Left cardiac atrium (tissue), 4 donors: ENCODE results near the gene ST6GALNAC1. TPM values are rescaled to one million over a fixed set of nuclear protein-coding genes. Genes with fewer than 3 reads are reported as not detected.
"Not testable (repeated sequence)": the region's sequence is repeated elsewhere in the genome, so short reads cannot be mapped to it uniquely, and the experiment has no call there.

ENCODE experiments used
- ATAC-seq, 2 donors: fragments of 200-7000 bp; cut with Tn5 transposase; one replicate each; pipeline ENCODE4 v1.9.1; 2020; ENCODE audit warnings: mild to moderate bottlenecking in 2 of 2, moderate library complexity in 2 of 2
- DNase-seq: peaks from one replicate; pipeline ENCODE4 v3.0.0-alpha.2; 2020
- intact Hi-C, 2 donors: fragments of 100-400 bp; cut with DNase I; formaldehyde crosslinking; loops; one replicate each; pipeline versions ENCODE4 v1.14.1 to v1.15.1; 2022 to 2023
- total RNA-seq, 2 donors: library from RNA; stranded (reverse); fragmentation: NEBNext Ultra II Directional; extraction: Animal tissue kit (Norgen Biotek cat#: 25700); gene quantifications; one replicate each; pipeline ENCODE4 v1.2.1, GENCODE V29; 2021
- donor health status: DM: no; HTN: yes; CAD: no.
- donor health status: DM: no; HTN: yes; CAD: no; lungs with severe emphysema.
- donor health status: DM: yes; HTN: yes; CAD: no.
- donor health status: Dilated cardiomyopathy.

ST6GALNAC1 gene
- total RNA-seq, 2 donors from 2014 or later = 2.4 TPM

DNA sequence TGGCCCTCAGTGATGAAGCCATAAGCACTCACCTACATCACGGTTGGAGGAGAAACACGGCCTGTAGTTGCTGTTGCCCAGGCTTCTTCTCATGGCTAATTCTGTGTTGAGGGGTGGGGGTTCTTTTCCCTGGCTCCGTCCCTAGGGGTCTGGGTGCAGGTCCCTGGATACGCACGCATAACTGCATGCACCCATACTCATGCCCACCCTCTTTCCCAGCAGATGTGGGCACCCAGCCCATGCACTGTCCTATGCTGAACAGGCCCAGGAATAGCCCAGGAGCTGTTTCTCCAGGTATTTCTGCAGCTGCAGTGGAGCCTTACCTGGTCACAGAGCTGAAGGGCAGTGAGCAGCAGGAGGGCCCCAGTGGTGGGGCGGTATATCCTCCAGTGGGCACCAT, 18.1 kb downstream of the ST6GALNAC1 start:
- ATAC-seq (no peak), DNase-seq (no peak)
- intact Hi-C loops = loop anchor here in 1 of 2 donors (10.0 kb wide), 1 partner anchor 61 kb away; a partner anchor contains a TSS

DNA sequence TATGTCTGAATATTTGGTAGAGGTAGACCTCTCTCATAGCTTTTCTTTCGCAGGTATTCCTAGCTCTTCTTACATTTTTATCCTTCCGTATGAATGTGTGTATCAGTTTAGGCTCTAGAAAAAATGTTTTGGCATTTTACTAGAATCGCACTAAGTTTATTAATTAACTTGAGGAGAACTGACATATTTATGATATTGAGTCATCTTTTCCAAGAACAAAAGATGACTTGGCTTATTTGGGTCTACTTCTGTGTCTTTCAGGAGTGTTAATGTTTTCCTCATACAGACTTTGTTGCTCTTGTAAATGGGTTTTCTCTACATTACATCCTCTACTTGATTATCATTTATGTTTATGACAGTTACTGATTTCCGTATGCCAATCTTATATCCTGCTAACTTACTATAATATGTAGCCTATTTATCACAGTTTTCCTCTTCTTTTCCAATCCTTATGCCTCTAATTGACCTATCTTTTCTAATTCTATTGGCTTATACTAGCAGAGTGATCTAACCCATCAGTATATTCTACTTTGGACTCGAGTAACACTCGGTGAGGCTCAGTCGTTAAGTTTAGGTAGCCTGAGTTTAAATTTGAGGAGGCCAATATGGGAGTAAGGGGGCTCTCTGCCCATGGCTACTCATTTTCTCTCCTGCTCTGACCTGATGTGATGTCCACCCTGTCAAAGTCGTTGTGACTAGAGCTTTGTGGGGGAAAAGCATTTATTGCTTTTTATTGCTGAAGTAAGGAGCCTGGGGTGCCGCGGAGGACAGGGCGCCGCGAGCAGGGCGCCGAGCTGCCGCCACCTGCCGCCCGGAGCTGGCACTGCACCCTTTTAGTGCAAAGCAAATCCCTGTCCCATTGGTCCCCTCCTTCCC, 20.0 kb downstream of the ST6GALNAC1 start:
- intact Hi-C loops = loop anchor here in 1 of 2 donors (2.0 to 10.0 kb wide), 2 partner anchors 59 to 101 kb away; a partner anchor contains a TSS
- ATAC-seq (peak; percentile 90 to 92), DNase-seq (peak; percentile 80)

DNA sequence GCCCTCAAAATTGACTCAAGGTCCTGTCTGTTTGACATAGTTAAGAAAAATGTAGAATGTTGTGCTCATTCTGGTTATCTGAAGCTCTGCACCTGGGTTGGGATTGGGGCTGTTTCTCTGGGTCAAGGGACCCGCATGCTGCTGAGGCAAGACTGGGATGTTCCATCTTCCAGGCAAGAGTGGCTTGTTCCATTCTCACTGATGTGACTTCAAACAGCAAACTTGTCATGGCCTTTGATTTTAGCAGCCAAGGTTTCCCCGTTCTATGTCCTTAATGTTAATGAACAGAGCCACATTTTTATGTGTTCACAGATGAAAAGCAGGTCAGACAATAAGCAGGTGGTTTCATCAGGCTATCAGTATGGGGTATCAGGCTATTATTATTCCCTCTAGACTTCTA, 25.7 kb downstream of the ST6GALNAC1 start:
- intact Hi-C loops = no loop called here
- no peak for ATAC-seq

DNA sequence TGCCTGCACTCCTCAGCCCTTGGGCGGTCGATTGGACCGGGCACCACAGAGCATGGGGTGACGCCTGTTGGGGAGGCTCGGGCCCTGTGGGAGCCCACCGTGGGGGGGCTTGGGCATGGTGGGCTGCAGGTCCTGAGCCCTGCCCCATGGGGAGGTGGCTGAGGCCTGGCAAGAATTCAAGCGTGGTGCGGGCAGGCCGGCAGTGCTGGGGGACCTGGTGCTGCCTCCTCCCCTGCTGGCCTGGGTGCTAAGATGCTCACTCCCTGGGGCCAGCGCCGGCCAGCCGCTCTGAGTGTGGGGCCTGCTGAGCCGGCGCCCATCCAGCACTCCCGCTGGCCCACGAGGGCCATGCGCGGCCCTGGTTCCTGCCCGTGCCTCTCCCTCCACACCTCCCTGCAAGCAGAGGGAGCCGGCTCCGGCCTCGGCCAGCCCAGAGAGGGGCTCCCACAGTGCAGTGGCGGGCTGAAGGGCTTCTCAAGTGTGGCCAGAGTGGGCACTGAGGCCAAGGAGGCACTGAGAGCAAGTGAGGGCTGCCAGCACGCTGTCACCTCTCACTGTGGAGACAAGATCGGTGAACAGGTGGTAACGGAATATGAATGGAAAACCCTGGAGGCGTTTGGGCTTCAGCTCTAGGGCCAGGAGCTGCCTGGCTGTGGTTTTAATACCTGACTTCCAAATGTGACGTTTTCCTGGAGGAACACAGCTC, 28.5 kb downstream of the ST6GALNAC1 start:
- intact Hi-C loops = no loop called here
- ATAC-seq (no peak), DNase-seq (no peak)

More for the DNA sequence above, 25.7 kb downstream of the ST6GALNAC1 start:
- no peak for DNase-seq

DNA sequence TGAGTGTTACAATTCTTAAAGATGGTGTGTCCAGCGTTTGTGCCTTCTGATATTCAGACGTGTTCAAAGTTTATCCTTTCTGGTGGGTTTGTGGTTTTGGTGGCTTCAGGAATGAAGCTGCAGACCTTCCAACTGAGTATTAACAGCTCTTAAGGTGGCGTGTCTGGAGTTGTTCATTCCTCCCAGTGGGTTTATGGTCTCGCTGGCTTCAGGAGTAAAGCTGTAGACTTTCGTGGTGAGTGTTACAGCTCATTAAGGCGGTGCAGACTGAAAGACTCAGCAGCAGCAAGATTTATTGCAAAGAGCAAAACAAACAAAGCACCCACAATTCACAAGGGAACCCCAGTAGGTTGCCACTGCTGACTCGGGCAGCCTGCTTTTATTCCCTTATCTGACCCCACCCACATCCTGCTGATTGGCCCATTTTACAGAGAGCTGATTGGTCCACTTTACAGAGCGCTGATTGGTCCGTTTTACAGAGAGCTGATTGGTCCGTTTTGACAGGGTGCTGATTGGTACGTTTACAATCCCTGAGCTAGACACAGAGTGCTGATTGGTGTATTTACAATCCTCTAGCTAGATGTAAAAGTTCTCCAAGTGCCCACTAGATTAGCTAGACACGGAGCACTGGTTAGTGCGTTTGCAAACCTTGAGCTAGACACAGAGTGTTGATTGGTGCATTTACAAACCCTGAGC, 29.3 kb downstream of the ST6GALNAC1 start:
- intact Hi-C loops, ATAC-seq, DNase-seq: not testable (repeated sequence)

DNA sequence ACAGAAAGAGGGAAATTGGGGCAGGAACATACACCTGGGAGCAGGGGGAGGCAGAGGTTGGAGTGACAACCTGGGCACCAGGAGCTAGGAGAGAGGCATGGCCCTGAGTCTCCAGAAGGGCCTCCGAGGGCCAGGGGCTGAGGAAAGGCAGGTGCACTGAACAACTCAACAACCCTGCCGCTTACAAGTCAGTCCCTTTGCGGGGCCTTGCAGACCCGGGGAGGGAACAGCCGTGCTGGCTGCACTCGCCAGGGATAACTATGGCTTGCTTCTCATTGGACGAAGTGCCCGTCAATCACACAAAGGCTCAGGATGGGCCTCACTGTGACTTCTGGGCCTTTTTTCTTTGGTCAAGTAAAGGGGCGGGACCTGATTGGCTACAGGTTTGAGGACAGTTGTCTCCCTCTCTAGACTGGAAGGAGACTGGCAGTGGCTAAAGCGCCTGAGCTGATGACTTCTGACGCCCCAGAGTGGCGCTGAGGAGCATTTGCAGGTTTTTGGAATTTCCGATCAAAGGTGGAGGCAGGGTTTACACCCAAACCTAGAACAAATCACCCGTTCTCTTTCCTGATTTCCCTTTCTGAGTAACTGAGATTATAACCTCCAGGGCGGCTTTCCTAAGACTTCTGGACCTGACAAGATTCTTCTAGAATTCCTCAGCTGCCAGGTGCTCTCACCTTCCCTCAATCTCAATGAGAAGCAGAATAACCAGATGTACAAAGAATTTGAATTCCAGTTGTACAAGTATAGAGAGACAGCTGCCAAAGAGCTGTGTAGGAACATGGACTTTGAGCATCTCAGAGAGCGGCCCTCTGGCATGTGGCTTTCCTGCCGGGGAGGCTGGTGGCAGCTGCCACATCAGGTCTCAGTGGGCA, 30.3 kb downstream of the ST6GALNAC1 start:
- DNase-seq (no peak), ATAC-seq (no peak)
- intact Hi-C loops = no loop called here

DNA sequence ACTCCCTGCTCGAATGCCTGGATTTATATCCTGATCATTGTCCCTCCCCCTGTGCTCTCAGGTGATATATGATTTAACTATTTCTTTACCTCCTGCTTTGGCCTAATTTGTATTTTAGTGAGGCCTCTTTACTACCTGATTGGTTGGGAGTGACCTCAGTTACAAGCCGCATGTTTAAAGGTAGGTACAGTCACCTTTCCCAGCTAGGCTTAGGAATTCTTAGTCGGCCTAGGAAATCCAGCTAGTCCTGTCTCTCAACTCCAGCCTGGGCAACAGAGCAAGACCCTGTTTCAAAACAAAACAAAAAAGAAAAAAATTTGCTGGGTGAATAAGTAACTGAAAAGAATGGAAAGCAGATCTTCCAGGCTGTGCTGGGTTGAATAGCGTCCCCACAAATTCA, 31.1 kb downstream of the ST6GALNAC1 start:
- intact Hi-C loops = no loop called here
- DNase-seq (no peak), ATAC-seq (no peak)

DNA sequence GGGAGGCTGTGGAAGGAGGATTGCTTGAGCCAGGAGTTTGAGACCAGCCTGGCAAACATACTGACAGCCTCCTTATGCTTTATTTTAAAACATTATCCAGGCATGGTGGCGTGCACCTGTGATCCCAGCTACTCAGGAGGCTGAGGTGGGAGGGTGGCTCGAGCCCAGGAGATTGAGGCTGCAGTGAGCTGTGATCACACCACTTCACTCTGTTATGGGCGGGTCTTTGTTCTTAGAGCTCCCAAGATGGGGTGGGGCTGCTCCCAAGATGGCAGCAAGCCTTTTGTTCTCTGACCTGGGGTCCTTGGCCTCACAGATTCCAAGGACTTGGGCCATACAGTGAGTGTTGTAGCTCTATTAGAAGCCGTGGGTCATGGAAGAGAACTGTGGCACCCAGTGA, 31.8 kb downstream of the ST6GALNAC1 start:
- no peak for ATAC-seq
- intact Hi-C loops = no loop called here
- DNase-seq = no peak

DNA sequence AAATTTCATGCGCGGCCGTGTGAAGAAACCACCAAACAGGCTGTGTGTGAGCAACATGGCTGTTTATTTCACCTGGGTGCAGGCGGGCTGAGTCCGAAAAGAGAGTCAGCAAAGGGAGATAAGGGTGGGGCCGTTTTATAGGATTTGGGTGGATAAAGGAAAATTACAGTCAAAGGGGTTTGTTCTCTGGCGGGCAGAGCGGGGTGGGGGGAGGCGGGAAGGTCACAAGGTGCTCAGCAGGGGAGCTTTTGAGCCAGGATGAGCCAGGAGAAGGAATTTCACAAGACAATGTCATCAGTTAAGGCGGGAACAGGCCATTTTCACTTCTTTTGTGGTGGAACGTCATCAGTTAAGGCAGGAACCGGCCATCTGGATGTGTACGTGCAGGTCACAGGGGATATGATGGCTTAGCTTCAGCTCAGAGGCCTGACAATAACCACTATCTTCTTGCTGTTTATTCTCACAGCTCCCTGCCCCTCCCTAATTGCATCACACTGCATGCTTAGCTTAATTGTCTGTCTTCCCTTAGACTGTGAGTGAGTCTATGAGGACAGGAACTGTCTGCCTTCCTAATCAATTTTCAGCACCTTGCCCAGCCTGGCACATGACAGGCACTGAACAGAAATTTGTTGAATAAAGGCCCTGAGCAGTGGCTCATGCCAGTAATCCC, 32.3 kb downstream of the ST6GALNAC1 start:
- intact Hi-C loops, DNase-seq, ATAC-seq: not testable (repeated sequence)

DNA sequence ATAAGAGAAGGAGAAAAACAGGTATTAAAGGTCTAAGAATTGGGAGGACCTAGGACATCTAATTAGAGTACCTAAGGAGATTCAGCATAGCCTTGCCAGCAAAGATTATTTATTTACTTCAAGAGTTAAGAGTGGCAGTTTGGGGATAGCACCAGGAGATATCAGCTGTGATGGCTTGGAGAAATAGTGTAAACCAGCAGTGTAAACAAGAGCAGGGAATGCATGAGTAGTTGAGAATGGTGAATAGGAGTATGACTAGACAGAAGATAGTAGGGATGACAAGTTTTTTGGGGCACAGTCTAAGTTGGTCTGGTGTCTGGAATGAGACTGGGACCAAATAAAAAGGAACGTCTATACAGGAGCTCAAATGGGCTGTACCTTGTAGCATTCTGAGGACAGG, 36.9 kb downstream of the ST6GALNAC1 start:
- DNase-seq, ATAC-seq, intact Hi-C loops: not testable (repeated sequence)

DNA sequence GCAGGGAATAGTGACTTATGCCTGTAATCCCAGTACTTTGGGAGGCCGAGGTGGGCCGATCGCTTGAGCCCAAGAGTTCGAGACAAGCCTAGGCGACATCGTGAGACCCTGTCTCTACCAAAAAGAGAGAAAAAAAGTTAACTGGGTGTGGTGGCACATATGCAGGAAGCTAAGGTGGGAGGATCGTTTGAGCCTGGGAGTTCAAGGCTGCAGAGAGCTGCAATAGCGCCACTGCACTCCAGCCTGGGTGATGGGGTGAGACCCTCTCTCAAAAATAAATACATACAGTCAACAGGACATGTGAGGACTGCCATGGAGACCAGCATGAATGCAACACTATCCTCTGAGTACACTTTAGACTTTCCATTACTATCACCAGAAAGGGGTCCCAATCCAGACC, 42.5 kb downstream of the ST6GALNAC1 start:
- no peak for DNase-seq
- intact Hi-C loops = no loop called here
- no peak for ATAC-seq

DNA sequence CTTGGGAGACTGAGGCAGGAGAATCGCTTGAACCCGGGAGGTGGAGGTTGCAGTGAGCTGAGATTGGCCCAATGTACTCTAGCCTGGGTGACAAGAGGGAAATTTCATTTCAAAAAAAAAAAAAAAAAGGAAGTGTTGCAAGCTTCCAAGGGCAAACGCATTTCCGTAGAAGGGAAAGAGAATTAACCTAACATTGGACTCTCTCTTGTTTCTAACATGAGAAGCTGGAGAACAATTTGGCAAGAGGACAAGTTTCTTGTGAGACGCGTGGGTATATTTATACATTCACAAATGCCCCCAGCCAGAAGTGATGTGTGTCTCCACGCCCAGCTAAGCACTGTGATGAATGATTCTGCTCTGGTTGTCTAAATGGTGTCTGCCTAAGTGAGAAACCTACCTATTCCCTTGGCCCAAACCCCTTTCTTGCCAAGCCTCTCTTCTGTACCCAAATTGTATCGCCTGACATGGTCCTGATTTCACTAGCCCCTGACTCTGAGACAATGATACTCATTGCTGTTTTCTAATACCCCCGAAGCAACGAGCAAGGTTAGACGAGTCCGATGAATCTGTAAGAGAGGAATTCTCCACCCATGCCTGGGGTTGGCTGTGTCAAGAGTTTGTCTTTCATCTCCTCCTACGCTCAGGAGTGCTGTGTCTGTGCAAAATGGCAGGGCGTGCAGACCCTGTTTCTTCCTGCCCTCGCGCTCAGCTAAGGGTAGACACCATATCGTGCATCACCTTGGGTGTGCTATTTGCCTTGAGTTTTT, 43.7 kb downstream of the ST6GALNAC1 start:
- no peak for DNase-seq
- no peak for ATAC-seq
- intact Hi-C loops = no loop called here

DNA sequence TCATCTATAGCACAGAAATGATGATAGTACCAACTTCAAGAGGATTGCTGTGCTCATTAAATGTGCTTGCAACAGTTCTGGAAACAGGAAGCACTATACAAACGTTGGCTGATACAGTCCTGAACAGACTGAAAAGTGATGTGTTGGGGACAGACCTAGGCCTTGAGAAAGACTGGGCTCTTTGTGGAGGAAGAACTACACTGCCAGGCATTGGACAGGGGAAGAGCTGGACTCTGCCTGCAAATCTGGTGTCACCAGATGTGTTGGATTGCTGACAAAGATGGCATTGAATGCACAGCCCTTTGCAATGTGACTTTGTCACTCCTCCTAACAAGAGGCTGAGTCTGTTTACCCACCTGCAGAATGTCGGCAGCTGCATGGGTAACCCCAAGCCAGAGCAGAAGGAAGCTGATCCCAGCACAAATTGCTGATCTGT, 45.5 kb downstream of the ST6GALNAC1 start:
- DNase-seq (no peak), ATAC-seq (peak in 1 of 2 donors; percentile 52)
- intact Hi-C loops = no loop called here

DNA sequence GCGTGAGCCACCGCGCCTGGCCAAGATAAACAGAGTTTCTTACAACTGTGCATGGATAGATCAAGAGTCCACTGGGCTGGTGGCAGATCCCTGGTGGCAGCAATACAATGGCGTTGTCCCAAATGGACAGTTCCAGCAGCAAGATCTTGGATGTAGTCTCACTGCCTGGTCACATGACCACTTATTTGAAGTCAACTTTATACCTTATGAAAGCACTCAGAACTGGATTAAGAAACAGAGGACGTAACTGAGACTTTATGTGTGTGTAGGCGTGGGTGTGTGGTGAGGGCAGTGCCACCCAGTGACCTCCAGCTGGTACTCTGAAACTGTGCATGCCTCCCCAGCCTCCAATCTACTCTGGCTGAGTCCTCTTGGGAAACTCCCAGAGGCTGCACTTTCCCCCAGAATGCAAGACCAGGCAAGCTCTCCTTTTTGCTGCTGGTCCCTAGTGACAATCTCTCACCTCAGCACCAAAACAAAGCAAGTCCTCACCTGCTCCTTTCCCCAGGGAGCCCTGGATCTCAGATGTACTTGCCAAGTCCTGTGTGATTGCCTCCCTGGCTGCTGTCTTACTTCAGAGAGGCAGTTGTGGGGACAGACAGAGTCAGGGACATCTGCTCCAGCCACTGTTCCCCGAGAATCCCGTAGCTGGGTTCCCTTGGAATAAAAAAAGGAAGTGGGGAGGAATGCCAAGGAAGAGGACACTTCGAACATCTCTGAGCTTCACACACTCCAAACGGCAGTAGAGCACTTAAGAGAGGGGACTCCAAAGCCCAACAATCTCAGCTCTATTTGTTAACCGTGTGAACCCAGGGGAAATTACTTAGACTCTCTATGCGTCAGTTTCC, 46.2 kb downstream of the ST6GALNAC1 start:
- ATAC-seq = peak; percentile 33 to 66
- no peak for DNase-seq
- intact Hi-C loops = no loop called here

DNA sequence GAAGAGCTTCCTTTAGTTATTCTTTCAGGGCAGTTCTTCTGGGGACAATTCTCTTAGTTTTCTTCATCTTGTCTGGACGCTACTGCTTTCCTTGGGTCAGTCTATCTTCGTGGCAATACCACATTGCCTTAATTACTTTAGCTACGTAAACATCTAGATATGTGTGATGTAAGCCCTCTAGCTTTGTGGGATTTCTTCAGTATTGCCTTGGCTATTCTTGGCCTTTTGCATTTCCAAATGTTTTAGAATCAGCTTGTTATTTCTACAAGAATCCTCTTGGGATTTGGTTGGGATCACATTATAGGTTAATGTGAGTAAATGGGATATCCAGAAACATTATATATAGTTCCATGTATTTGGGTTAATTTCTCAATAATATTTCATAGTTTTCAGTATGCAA, 48.9 kb downstream of the ST6GALNAC1 start:
- intact Hi-C loops = no loop called here
- no peak for DNase-seq
- ATAC-seq = no peak

DNA sequence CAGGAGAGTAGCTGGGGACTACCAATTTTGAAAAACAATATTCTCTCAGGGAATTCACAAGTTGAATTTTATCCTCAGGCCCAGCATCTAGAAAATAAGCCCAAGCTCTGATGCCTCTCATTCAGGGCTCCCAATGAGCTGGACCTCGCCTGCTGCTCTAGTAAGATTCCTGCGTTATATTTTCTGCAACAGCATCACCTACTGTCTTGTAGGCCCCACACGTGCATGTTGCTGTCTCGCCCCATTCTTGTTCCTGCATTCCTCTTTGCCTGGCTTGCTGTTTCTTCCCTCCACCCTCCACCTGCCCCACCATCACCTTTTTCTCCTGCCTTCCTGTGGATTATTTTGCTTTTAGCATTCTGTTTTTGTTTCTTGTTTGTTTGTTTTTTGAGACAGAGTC, 49.6 kb downstream of the ST6GALNAC1 start:
- ATAC-seq = no peak
- intact Hi-C loops = no loop called here
- DNase-seq = no peak
